SK-N-MC (cell line): ENCODE results near the gene TSKS.

Experiments
- DNase-seq: peaks from one replicate; pipeline ENCODE4 v3.0.0-alpha.2; 2011; ENCODE audit warnings: low read depth, low spot score
- H3K27ac ChIP-seq: fragments of 200-600 bp; sonication (generic); 2 replicates; pipeline ENCODE4 v1.5.1; 2016; ENCODE audit warnings: mixed run types
- H3K36me3 ChIP-seq: fragments of 200-600 bp; sonication (generic); 2 replicates; pipeline ENCODE4 v1.6.1; 2017; ENCODE audit warnings: antibody characterized with exemption, low read length, mixed read lengths; ENCODE audit not compliant: insufficient read depth
- H3K4me3 ChIP-seq: fragments of 200-600 bp; sonication (generic); 2 replicates; pipeline ENCODE4 v1.5.1; 2016
- H3K9ac ChIP-seq: fragments of 200-600 bp; sonication (generic); 2 replicates; pipeline ENCODE4 v1.8.0; 2017; ENCODE audit warnings: mixed run types, mixed read lengths; ENCODE audit not compliant: insufficient read length
- H3K9me3 ChIP-seq: fragments of 200-600 bp; sonication (generic); 2 replicates; pipeline ENCODE4 v1.6.1; 2017; ENCODE audit warnings: low read depth, mild to moderate bottlenecking, antibody characterized with exemption, low read length, moderate library complexity, mixed read lengths
- EZH2 ChIP-seq: fragments of 200-600 bp; sonication (generic); IDR thresholded peaks from one replicate; pipeline ENCODE4 v1.6.1; 2017; ENCODE audit warnings: antibody characterized with exemption
- FOXP2 ChIP-seq: optimal IDR thresholded peaks from 2 replicates; pipeline ENCODE3; 2011; ENCODE audit warnings: mild to moderate bottlenecking, moderate library complexity; ENCODE audit not compliant: insufficient read depth; ENCODE audit errors: extremely low read length, control extremely low read depth
- POLR2AphosphoS5 ChIP-seq: IDR thresholded peaks from 2 replicates; pipeline ENCODE4 v1.6.1; 2012; ENCODE audit warnings: mild to moderate bottlenecking, low read depth, low read length, borderline replicate concordance

TSKS gene

GRCh38 chr19:49799798-49800376 is 36.8 kb upstream of the TSKS start:
- no peak for DNase-seq
- Histone ChIP-seq H3K4me3 (no peak overlapping the region), H3K9ac (no peak overlapping the region), H3K9me3 (no peaks in the 10 kb centered on the region), H3K27ac (no peak overlapping the region), H3K36me3 (peaks cover 43% of the 10 kb centered on the region; the same call in 1 of the 2 replicates)
- TF ChIP-seq FOXP2 = no peak
- TF ChIP-seq EZH2 = no peak
- no peak for TF ChIP-seq POLR2AphosphoS5

GRCh38 chr19:49799271-49799797 is 36.2 kb upstream of the TSKS start:
- Histone ChIP-seq H3K9ac (no peak overlapping the region), H3K36me3 (peaks cover 39% of the 10 kb centered on the region; the same call in 1 of the 2 replicates), H3K9me3 (no peaks in the 10 kb centered on the region), H3K27ac (no peak overlapping the region), H3K4me3 (no peak overlapping the region)
- TF ChIP-seq FOXP2 (no peak), POLR2AphosphoS5 (no peak)
- no peak for DNase-seq

GRCh38 chr19:49798574-49798973 is 35.5 kb upstream of the TSKS start:
- Histone ChIP-seq H3K36me3 (peaks cover 38% of the 10 kb centered on the region; the same call in 1 of the 2 replicates), H3K4me3 (no peak overlapping the region), H3K9ac (no peak overlapping the region), H3K27ac (no peak overlapping the region), H3K9me3 (no peaks in the 10 kb centered on the region)
- no peak for DNase-seq
- TF ChIP-seq FOXP2 (no peak), EZH2 (no peak), POLR2AphosphoS5 (no peak)

GRCh38 chr19:49795615-49796014 is 32.5 kb upstream of the TSKS start:
- Histone ChIP-seq H3K9me3 (no peaks in the 10 kb centered on the region), H3K27ac (no peak overlapping the region), H3K9ac (no peak overlapping the region), H3K36me3 (peaks cover 37% of the 10 kb centered on the region; the same call in 1 of the 2 replicates), H3K4me3 (no peak overlapping the region)
- DNase-seq = no peak
- TF ChIP-seq POLR2AphosphoS5 (no peak), FOXP2 (no peak), EZH2 (no peak)

- no peak for DNase-seq
- Histone ChIP-seq H3K4me3 (no peak overlapping the region), H3K9ac (no peak overlapping the region), H3K36me3 (peaks cover 27% of the 10 kb centered on the region; the same call in 1 of the 2 replicates), H3K27ac (no peak overlapping the region), H3K9me3 (no peaks in the 10 kb centered on the region)
- TF ChIP-seq POLR2AphosphoS5 = no peak
- TF ChIP-seq FOXP2 = no peak
- TF ChIP-seq EZH2 = no peak
Observed at GRCh38 chr19:49793561-49793840, 30.4 kb upstream of the TSKS start.

GRCh38 chr19:49792829-49793560 is 29.9 kb upstream of the TSKS start:
- Histone ChIP-seq H3K36me3 (peaks cover 26% of the 10 kb centered on the region; the same call in 1 of the 2 replicates), H3K27ac (no peak overlapping the region)
- DNase-seq = no peak

GRCh38 chr19:49791776-49792445 is 28.8 kb upstream of the TSKS start:
- Histone ChIP-seq H3K36me3 (peaks cover 20% of the 10 kb centered on the region; the same call in 1 of the 2 replicates), H3K9me3 (no peaks in the 10 kb centered on the region), H3K9ac (no peak overlapping the region), H3K4me3 (no peak overlapping the region), H3K27ac (no peak overlapping the region)
- no peak for DNase-seq
- no peak for TF ChIP-seq EZH2
- TF ChIP-seq FOXP2 = no peak
- no peak for TF ChIP-seq POLR2AphosphoS5

More at GRCh38 chr19:49792829-49793560, 29.9 kb upstream of the TSKS start:
- Histone ChIP-seq H3K9ac (no peak overlapping the region), H3K9me3 (no peaks in the 10 kb centered on the region), H3K4me3 (no peak overlapping the region)
- no peak for TF ChIP-seq POLR2AphosphoS5
- no peak for TF ChIP-seq EZH2
- TF ChIP-seq FOXP2 = no peak

GRCh38 chr19:49790866-49791265 is 27.8 kb upstream of the TSKS start:
- H3K9me3 ChIP-seq = no peaks in the 10 kb centered on the region
- H3K36me3 ChIP-seq = peaks cover 11% of the 10 kb centered on the region; the same call in 1 of the 2 replicates
- no peak overlapping the region for H3K9ac ChIP-seq
- H3K4me3 ChIP-seq = no peak overlapping the region
- no peak overlapping the region for H3K27ac ChIP-seq
- DNase-seq = no peak
- no peak for TF ChIP-seq EZH2
- no peak for TF ChIP-seq FOXP2
- TF ChIP-seq POLR2AphosphoS5 = no peak
